Fibroblast of lung (primary cell): Measurements from ENCODE around the gene SPEG. TPM values are rescaled to one million over a fixed set of nuclear protein-coding genes. Genes with fewer than 3 reads are reported as not detected.

Experiments used
- DNase-seq, 2 donors: peaks; one replicate each; pipeline versions ENCODE4 v3.0.0 to v3.0.0-alpha.2; 2010; ENCODE audit warnings: low read depth in 2 of 2
- H2AFZ ChIP-seq: 2 replicates; pipeline ENCODE4 v1.5.1; 2012; ENCODE audit warnings: low read length, control low read depth, inconsistent platforms
- H3K27ac ChIP-seq: 2 replicates; pipeline ENCODE4 v1.5.1; 2011; ENCODE audit warnings: low read length, control low read depth; ENCODE audit not compliant: insufficient read depth
- H3K27me3 ChIP-seq: 2 replicates; pipeline ENCODE4 v1.5.1; 2011; ENCODE audit warnings: mild to moderate bottlenecking, low read length; ENCODE audit not compliant: control insufficient read depth, insufficient read depth
- H3K36me3 ChIP-seq: 2 replicates; pipeline ENCODE4 v1.5.1; 2011; ENCODE audit warnings: low read length; ENCODE audit not compliant: control insufficient read depth, insufficient read depth
- H3K4me1 ChIP-seq: 2 replicates; pipeline ENCODE4 v1.5.1; 2011; ENCODE audit warnings: low read length; ENCODE audit not compliant: control insufficient read depth, insufficient read depth; ENCODE audit errors: extremely low read depth
- H3K4me2 ChIP-seq: 2 replicates; pipeline ENCODE4 v1.5.1; 2011; ENCODE audit warnings: low read length, control low read depth; ENCODE audit not compliant: insufficient read depth; ENCODE audit errors: extremely low read depth
- H3K4me3 ChIP-seq, 4 experiments: fragments of 200-600 bp in 1 of 4; sonication (generic) in 1 of 4; replicated peaks in 1 of 4; 2 replicates each; pipeline ENCODE4 v1.5.1; 2011 to 2016; ENCODE audit warnings: low read length in 4 of 4, low read depth in 3 of 4, mild to moderate bottlenecking in 3 of 4, control low read depth in 2 of 4, inconsistent platforms in 1 of 4, mixed read lengths in 1 of 4; ENCODE audit not compliant: insufficient read depth in 1 of 4; ENCODE audit errors: control extremely low read depth in 1 of 4
- H3K79me2 ChIP-seq: 2 replicates; pipeline ENCODE4 v1.5.1; 2012; ENCODE audit warnings: mild to moderate bottlenecking, low read length, inconsistent platforms; ENCODE audit not compliant: control insufficient read depth, insufficient read depth
- H3K9ac ChIP-seq: 2 replicates; pipeline ENCODE4 v1.5.1; 2011; ENCODE audit warnings: mild to moderate bottlenecking, low read length, control low read depth; ENCODE audit not compliant: insufficient read depth
- H3K9me3 ChIP-seq: 2 replicates; pipeline ENCODE4 v1.5.1; 2012; ENCODE audit warnings: low read depth, low read length; ENCODE audit not compliant: control insufficient read depth, insufficient read depth
- H4K20me1 ChIP-seq: 2 replicates; pipeline ENCODE4 v1.5.1; 2011; ENCODE audit warnings: low read length; ENCODE audit not compliant: control insufficient read depth, insufficient read depth; ENCODE audit errors: extremely low read depth
- CTCF ChIP-seq, 2 donors: IDR thresholded peaks in 1 of 2; conservative IDR thresholded peaks in 1 of 2; 1 replicate in 1 of 2; 2 replicates in 1 of 2; pipeline ENCODE4 v1.5.1; 2011 to 2012; ENCODE audit warnings: low read length in 2 of 2, control low read depth in 1 of 2, inconsistent platforms in 1 of 2, low read depth in 1 of 2, mild to moderate bottlenecking in 1 of 2
- EZH2 ChIP-seq: IDR thresholded peaks from 2 replicates; pipeline ENCODE4 v1.5.1; 2012; ENCODE audit warnings: low read length, control low read depth, mild to moderate bottlenecking; ENCODE audit errors: missing control alignments
- polyA plus RNA-seq, 2 donors: library from polyadenylated mRNA; depleted of rRNA in 1 of 2; stranded (reverse) in 1 of 2; unstranded in 1 of 2; fragments of >200 nt; gene quantifications; 2 replicates each; pipeline ENCODE4 v1.2.1, GENCODE V29; 2011 to 2012; ENCODE audit warnings: missing spikeins in 1 of 2
- total RNA-seq: library from RNA; depleted of rRNA; stranded (reverse); fragments of >200 nt; gene quantifications from 2 replicates; pipeline ENCODE4 v1.2.1, GENCODE V29; 2014

Gene SPEG
- total and polyA plus RNA-seq, 2 donors (not counting 1 experiment from before 2014, with no cell fraction given) = 9.5 to 20.1 TPM

- no peaks in the 10 kb centered on the region for H3K9me3 ChIP-seq
- DNase-seq = peak in 1 of 2 donors; percentile 17
- H3K9ac ChIP-seq = peak overlapping the region; percentile 92
- TF ChIP-seq CTCF (conservative IDR thresholded peaks at IDR 0.05 in 1 of 2, IDR thresholded peaks at IDR 0.05 in 1 of 2; ENCODE audit: low read depth in 1 of 2, low read length in 2 of 2) (no peak), EZH2 (no peak)
- H3K4me3 ChIP-seq = peak overlapping the region; percentile 86 to 92 (median 90)
- no peaks in the 10 kb centered on the region for H4K20me1 ChIP-seq
- H2AFZ ChIP-seq = peak overlapping the region; percentile 53
- peaks cover 9% of the 10 kb centered on the region for H3K79me2 ChIP-seq
- peaks cover 22% of the 10 kb centered on the region for H3K36me3 ChIP-seq
- peaks cover 13% of the 10 kb centered on the region for H3K4me1 ChIP-seq
- no peaks in the 10 kb centered on the region for H3K27me3 ChIP-seq
- H3K4me2 ChIP-seq = peak overlapping the region; percentile 94
- H3K27ac ChIP-seq = peak overlapping the region; percentile 93
Measured at GRCh38 chr2:219386532-219387280, 47.9 kb upstream of the SPEG start.

GRCh38 chr2:219387306-219388120, 47.1 kb upstream of the SPEG start, which contains the start of gene DNPEP:
TSS of gene DNPEP (minus strand) at chr2:219387912. CDS start at chr2:219387794, 118 bp downstream.
- Histone ChIP-seq H4K20me1 (no peaks in the 10 kb centered on the region), H3K9ac (peak within 1 kb of the TSS; percentile 92), H3K27ac (peak within 1 kb of the TSS; percentile 93), H3K27me3 (no peaks in the 10 kb centered on the region), H3K4me1 (peaks cover 13% of the 10 kb centered on the region), H3K4me2 (peak within 1 kb of the TSS; percentile 94), H3K9me3 (no peaks in the 10 kb centered on the region), H3K36me3 (peaks cover 20% of the 10 kb centered on the region), H3K4me3 (peak within 1 kb of the TSS; percentile 86 to 92 (median 90)), H2AFZ (peak within 1 kb of the TSS; percentile 97), H3K79me2 (peaks cover 9% of the 10 kb centered on the region)
- DNase-seq = peak; percentile 83 to 87
- TF ChIP-seq CTCF (conservative IDR thresholded peaks at IDR 0.05 in 1 of 2, IDR thresholded peaks at IDR 0.05 in 1 of 2; ENCODE audit: low read depth in 1 of 2, low read length in 2 of 2) (no peak), EZH2 (no peak)
